NCI-H446 (cell line): Measurements from ENCODE around the gene RCBTB2.

Source experiments
- DNase-seq, 2 experiments: peaks; one replicate each; lab custom pipeline; 2025; lab: John Stamatoyannopoulos, UW

Gene RCBTB2

GRCh38 chr13:48531416-48532255, 1.2 kb downstream of the RCBTB2 start:
- DNase-seq, result no peak

- no peak for DNase-seq
These were observed 2.0 kb downstream of the RCBTB2 start for GRCh38 chr13:48530833-48531232.

- no peak for DNase-seq
These were observed 4.2 kb downstream of the RCBTB2 start for GRCh38 chr13:48528720-48529119.

GRCh38 chr13:48527955-48528354, 4.9 kb downstream of the RCBTB2 start:
- DNase-seq, result no peak

- DNase-seq, result no peak
These were observed 6.6 kb downstream of the RCBTB2 start for GRCh38 chr13:48526286-48526685.

- no peak for DNase-seq
These were observed 14.8 kb downstream of the RCBTB2 start for GRCh38 chr13:48518083-48518482.

- no peak for DNase-seq
These were observed 17.1 kb downstream of the RCBTB2 start for GRCh38 chr13:48515732-48516131.

GRCh38 chr13:48514793-48515192, 18.1 kb downstream of the RCBTB2 start:
- DNase-seq, result peak in 1 of 2 experiments; percentile 20

- DNase-seq, result no peak
These were observed 21.2 kb downstream of the RCBTB2 start for GRCh38 chr13:48511621-48512230.

- DNase-seq, result no peak
These were observed 22.2 kb downstream of the RCBTB2 start for GRCh38 chr13:48510698-48511097.

- DNase-seq, result no peak
These were observed 24.9 kb downstream of the RCBTB2 start for GRCh38 chr13:48508011-48508410.

- no peak for DNase-seq
These were observed 25.9 kb downstream of the RCBTB2 start for GRCh38 chr13:48507021-48507420.

GRCh38 chr13:48506092-48506701, 26.7 kb downstream of the RCBTB2 start:
- peak in 1 of 2 experiments; percentile 23 for DNase-seq

GRCh38 chr13:48505597-48506091, 27.2 kb downstream of the RCBTB2 start:
- DNase-seq, result no peak

- DNase-seq, result no peak
These were observed 27.9 kb downstream of the RCBTB2 start for GRCh38 chr13:48505012-48505411.

- DNase-seq, result no peak
These were observed 28.3 kb downstream of the RCBTB2 start for GRCh38 chr13:48504606-48505005.

- no peak for DNase-seq
These were observed 30.1 kb downstream of the RCBTB2 start for GRCh38 chr13:48502601-48503319.

- DNase-seq, result no peak
These were observed 31.2 kb downstream of the RCBTB2 start for GRCh38 chr13:48501705-48502104.

- DNase-seq, result no peak
These were observed 32.2 kb downstream of the RCBTB2 start for GRCh38 chr13:48500652-48501197.

GRCh38 chr13:48497669-48498068, 35.2 kb downstream of the RCBTB2 start:
- no peak for DNase-seq

- no peak for DNase-seq
These were observed 36.4 kb downstream of the RCBTB2 start for GRCh38 chr13:48496271-48497161.
